H1 (cell line): ENCODE results near the gene PDIA2. TPM values are rescaled to one million over a fixed set of nuclear protein-coding genes. Genes with fewer than 3 reads are reported as not detected.

Experiments used
- CTCF ChIA-PET: fragments of 300-600 bp; sonication (Branson Sonifier 250); formaldehyde crosslinking; loops from one replicate; lab custom pipeline; 2021; ENCODE audit not compliant: partially characterized antibody; lab: Charles Lee
- POLR2A ChIA-PET: fragments of 300-600 bp; sonication (Branson Sonifier 250); formaldehyde crosslinking; loops from one replicate; lab custom pipeline; 2021; ENCODE audit warnings: inconsistent platforms; ENCODE audit not compliant: partially characterized antibody; lab: Charles Lee
- DNase-seq, 2 experiments: peaks; one replicate each; pipeline versions ENCODE4 v3.0.0 to v3.0.0-alpha.2; 2010 to 2022; ENCODE audit warnings: low spot score in 2 of 2, low read depth in 1 of 2, mixed read lengths in 1 of 2
- FAIRE-seq: peaks from 2 replicates; lab custom pipeline; 2011; peaks lifted over from hg19 to GRCh38; lab: Jason Lieb, UNC
- H2AFZ ChIP-seq: 2 replicates; pipeline ENCODE4 v1.8.1; 2012; ENCODE audit warnings: low read length, inconsistent platforms
- H2AK5ac ChIP-seq: 2 replicates; pipeline ENCODE4 v1.6.1; 2013; ENCODE audit warnings: low read depth, low read length
- H2BK120ac ChIP-seq: replicated peaks from 2 replicates; pipeline ENCODE3; 2013; ENCODE audit warnings: low read depth, low read length, inconsistent platforms
- H2BK12ac ChIP-seq: 2 replicates; pipeline ENCODE4 v1.6.1; 2013; ENCODE audit warnings: low read depth, low read length
- H2BK15ac ChIP-seq: 2 replicates; pipeline ENCODE4 v1.6.1; 2013; ENCODE audit warnings: low read length
- H2BK20ac ChIP-seq: 2 replicates; pipeline ENCODE4 v1.6.1; 2013; ENCODE audit warnings: low read length
- H2BK5ac ChIP-seq: 2 replicates; pipeline ENCODE4 v1.6.1; 2013; ENCODE audit warnings: low read depth, low read length
- H3K14ac ChIP-seq: 2 replicates; pipeline ENCODE4 v1.6.1; 2013; ENCODE audit warnings: inconsistent platforms; ENCODE audit not compliant: insufficient read length
- H3K18ac ChIP-seq: 2 replicates; pipeline ENCODE4 v1.6.1; 2013; ENCODE audit warnings: low read length; ENCODE audit errors: extremely low read depth
- H3K23ac ChIP-seq: 2 replicates; pipeline ENCODE4 v1.6.1; 2013; ENCODE audit warnings: inconsistent platforms; ENCODE audit not compliant: insufficient read length
- H3K23me2 ChIP-seq: 2 replicates; pipeline ENCODE4 v1.6.1; 2013; ENCODE audit warnings: low read depth, low read length
- H3K27ac ChIP-seq: 2 replicates; pipeline ENCODE4 v1.6.1; 2011; ENCODE audit warnings: low read depth, low read length, inconsistent platforms
- H3K27me3 ChIP-seq, 4 experiments: replicated peaks in 1 of 4; 1 replicate in 1 of 4; 2 replicates in 3 of 4; pipeline versions ENCODE4 v1.6.1 to v1.8.1; 2011 to 2013; ENCODE audit warnings: low read length in 3 of 4, mild to moderate bottlenecking in 3 of 4, inconsistent platforms in 2 of 4, mixed read lengths in 2 of 4, moderate library complexity in 1 of 4; ENCODE audit not compliant: control insufficient read depth in 3 of 4, insufficient read depth in 3 of 4; ENCODE audit errors: extremely low read depth in 1 of 4
- H3K36me3 ChIP-seq, 4 experiments: 2 replicates each; pipeline versions ENCODE4 v1.6.1 to v1.8.1; 2011 to 2013; ENCODE audit warnings: mild to moderate bottlenecking in 4 of 4, low read length in 3 of 4, moderate library complexity in 2 of 4, control low read depth in 1 of 4, inconsistent platforms in 1 of 4; ENCODE audit not compliant: insufficient read depth in 4 of 4, control insufficient read depth in 2 of 4
- H3K4ac ChIP-seq: replicated peaks from 2 replicates; pipeline ENCODE3; 2013; ENCODE audit warnings: low read length, low read depth, mixed read lengths, inconsistent platforms; ENCODE audit not compliant: insufficient read length
- H3K4me1 ChIP-seq, 4 experiments: replicated peaks in 1 of 4; 1 replicate in 1 of 4; 2 replicates in 3 of 4; pipeline versions ENCODE4 v1.6.1 to v1.8.1; 2011 to 2013; ENCODE audit warnings: low read length in 3 of 4, inconsistent platforms in 2 of 4, mixed read lengths in 1 of 4; ENCODE audit not compliant: insufficient read depth in 4 of 4, control insufficient read depth in 3 of 4
- H3K4me2 ChIP-seq, 2 experiments: 2 replicates each; pipeline versions ENCODE4 v1.6.1 to v1.8.1; 2011 to 2013; ENCODE audit warnings: low read depth in 2 of 2, low read length in 2 of 2, control low read depth in 1 of 2, inconsistent platforms in 1 of 2, mild to moderate bottlenecking in 1 of 2; ENCODE audit not compliant: insufficient read depth in 1 of 2
- H3K4me3 ChIP-seq, 4 experiments: fragments of 200-600, 300-600 bp in 1 of 4; sonication (generic), shearing (Covaris generic), sonication (Bioruptor Twin) in 1 of 4; 2 replicates each; pipeline versions ENCODE4 v1.5.1 to v1.8.1; 2011 to 2016; ENCODE audit warnings: low read length in 4 of 4, low read depth in 3 of 4, control low read depth in 2 of 4, inconsistent platforms in 2 of 4, mild to moderate bottlenecking in 2 of 4, mixed read lengths in 1 of 4, moderate library complexity in 1 of 4; ENCODE audit not compliant: insufficient read depth in 2 of 4; ENCODE audit errors: extremely low read depth in 1 of 4
- H3K56ac ChIP-seq: replicated peaks from 2 replicates; pipeline ENCODE3; 2013; ENCODE audit warnings: low read depth, mild to moderate bottlenecking, mixed read lengths, low read length, inconsistent platforms; ENCODE audit not compliant: insufficient read length
- H3K79me1 ChIP-seq: 2 replicates; pipeline ENCODE4 v1.6.1; 2013; ENCODE audit warnings: low read depth, low read length, control low read depth
- H3K79me2 ChIP-seq, 2 experiments: 2 replicates each; pipeline versions ENCODE4 v1.6.1 to v1.8.1; 2012 to 2013; ENCODE audit warnings: low read length in 2 of 2, mild to moderate bottlenecking in 2 of 2, inconsistent platforms in 1 of 2; ENCODE audit not compliant: insufficient read depth in 2 of 2, control insufficient read depth in 1 of 2
- H3K9ac ChIP-seq, 4 experiments: replicated peaks in 1 of 4; 1 replicate in 1 of 4; 2 replicates in 3 of 4; pipeline versions ENCODE4 v1.6.1 to v1.8.1; 2011 to 2013; ENCODE audit warnings: low read depth in 3 of 4, low read length in 3 of 4, control low read depth in 2 of 4, mild to moderate bottlenecking in 2 of 4, moderate library complexity in 2 of 4, inconsistent platforms in 1 of 4; ENCODE audit errors: extremely low read depth in 1 of 4
- H3K9me3 ChIP-seq, 2 experiments: 2 replicates each; pipeline versions ENCODE4 v1.6.1 to v1.8.1; 2012 to 2013; ENCODE audit warnings: mild to moderate bottlenecking in 2 of 2, moderate library complexity in 2 of 2, control low read depth in 1 of 2, inconsistent platforms in 1 of 2, low read depth in 1 of 2, low read length in 1 of 2, mixed read lengths in 1 of 2; ENCODE audit not compliant: insufficient read depth in 2 of 2
- H4K20me1 ChIP-seq, 2 experiments: replicated peaks in 1 of 2; 2 replicates each; pipeline versions ENCODE3 to v1.8.1; 2011 to 2013; ENCODE audit warnings: inconsistent platforms in 2 of 2, low read length in 2 of 2, mild to moderate bottlenecking in 1 of 2; ENCODE audit not compliant: insufficient read depth in 2 of 2, control insufficient read depth in 1 of 2
- H4K5ac ChIP-seq: 2 replicates; pipeline ENCODE4 v1.6.1; 2013; ENCODE audit warnings: low read length, low read depth, mixed read lengths, inconsistent platforms; ENCODE audit not compliant: insufficient read length
- H4K8ac ChIP-seq: 2 replicates; pipeline ENCODE4 v1.8.0; 2013; ENCODE audit warnings: mild to moderate bottlenecking, moderate library complexity, low read length, inconsistent platforms; ENCODE audit not compliant: insufficient read depth; ENCODE audit errors: extremely low read depth
- H4K91ac ChIP-seq: replicated peaks from 2 replicates; pipeline ENCODE3; 2013; ENCODE audit warnings: low read length, mixed read lengths, inconsistent platforms; ENCODE audit not compliant: insufficient read length
- BACH1 ChIP-seq: IDR thresholded peaks from 2 replicates; pipeline ENCODE4 v1.6.1; 2012; ENCODE audit warnings: low read length, improper control_type of control experiment
- BRCA1 ChIP-seq: IDR thresholded peaks from 2 replicates; pipeline ENCODE4 v1.6.1; 2012; ENCODE audit warnings: low read depth, low read length, improper control_type of control experiment
- GABPA ChIP-seq: IDR thresholded peaks from 2 replicates; pipeline ENCODE4 v1.6.1; 2011; ENCODE audit warnings: mild to moderate bottlenecking, low read length, moderate library complexity, borderline replicate concordance; ENCODE audit not compliant: insufficient read depth
- JUN ChIP-seq: IDR thresholded peaks from 2 replicates; pipeline ENCODE4 v1.6.1; 2011; ENCODE audit warnings: low read depth, mild to moderate bottlenecking, improper control_type of control experiment, low read length
- MAFK ChIP-seq: IDR thresholded peaks from 2 replicates; pipeline ENCODE4 v1.6.1; 2012; ENCODE audit warnings: low read depth, mild to moderate bottlenecking, improper control_type of control experiment, low read length
- RAD21 ChIP-seq, 2 experiments: IDR thresholded peaks in 1 of 2; conservative IDR thresholded peaks in 1 of 2; 2 replicates each; pipeline ENCODE4 v1.6.1; 2011; ENCODE audit warnings: low read depth in 2 of 2, low read length in 2 of 2, improper control_type of control experiment in 1 of 2, inconsistent platforms in 1 of 2, mild to moderate bottlenecking in 1 of 2, moderate library complexity in 1 of 2
- RBBP5 ChIP-seq: IDR thresholded peaks from 2 replicates; pipeline ENCODE4 v1.7.1; 2012; ENCODE audit warnings: low read depth, mild to moderate bottlenecking, inconsistent platforms, low read length, moderate library complexity, borderline replicate concordance
- SP1 ChIP-seq: IDR thresholded peaks from 2 replicates; pipeline ENCODE4 v1.6.1; 2011; ENCODE audit warnings: low read depth, low read length
- WGBS, 2 experiments: shearing (Covaris generic) in 1 of 2; methylation state at CpG; one replicate each; pipeline versions ENCODE4 v1.1.6 to v1.1.7; 2013 to 2015; ENCODE audit warnings: low lambda C conversion rate in 2 of 2, mixed read lengths in 2 of 2, inconsistent platforms in 1 of 2, low coverage in 1 of 2, missing lambda C conversion rate in 1 of 2; ENCODE audit not compliant: insufficient replicate concordance in 2 of 2, insufficient coverage in 1 of 2, insufficient read length in 1 of 2; ENCODE audit errors: extremely low coverage in 1 of 2, missing lambda C conversion rate in 1 of 2; 5-methylcytosine and 5-hydroxymethylcytosine counted together
- polyA plus RNA-seq, 7 experiments: library from polyadenylated mRNA; depleted of rRNA in 3 of 7; stranded (reverse) in 5 of 7; unstranded in 2 of 7; fragments of >200 nt in 5 of 7; fragments of 200-250 nt in 2 of 7; gene quantifications; 1 replicate in 5 of 7; 2 replicates in 1 of 7; 4 replicates in 1 of 7; pipeline versions ENCODE4 v1.2.1 to v1.2.3, GENCODE V29; 2011 to 2013; ENCODE audit warnings: missing spikeins in 2 of 7, mixed read lengths in 2 of 7
- total RNA-seq: library from RNA; stranded (reverse); fragmentation: NEBNext Ultra II Directional; extraction: Animal tissue kit (Norgen Biotek cat#: 25700); gene quantifications from 2 replicates; pipeline ENCODE4 v1.2.1, GENCODE V29; 2021
- TF ChIP-seq, protein P1 (sequence below), 3 experiments: IDR thresholded peaks; 1 replicate in 2 of 3; 2 replicates in 1 of 3; pipeline versions ENCODE4 v1.5.1 to v1.6.1; 2011; ENCODE audit warnings: low read length in 3 of 3, mild to moderate bottlenecking in 3 of 3, inconsistent platforms in 2 of 3, low read depth in 1 of 3, moderate library complexity in 1 of 3; ENCODE audit not compliant: insufficient read depth in 1 of 3; ENCODE audit errors: control extremely low read depth in 1 of 3
- TF ChIP-seq, protein P2 (sequence below): IDR thresholded peaks from 2 replicates; pipeline ENCODE4 v1.6.1; 2012; ENCODE audit warnings: inconsistent platforms

PDIA2 gene
- total and polyA plus RNA-seq, 2 of the 8 experiments (the other 6 are each of a cell fraction or from before 2014, with no cell fraction given): 0.34 to 0.50 TPM

GRCh38 chr16:314351-314750 is 31.4 kb downstream of the PDIA2 start:
- peaks cover 15% of the 10 kb centered on the region for H3K79me1 ChIP-seq
- H3K4me3 ChIP-seq: no peak overlapping the region
- peaks cover 14 to 27% of the 10 kb centered on the region in 2 experiments for H4K20me1 ChIP-seq
- no peaks in the 10 kb centered on the region for H3K23me2 ChIP-seq
- no peak for DNase-seq
- H2BK15ac ChIP-seq: no peak overlapping the region
- no peak overlapping the region for H3K9ac ChIP-seq
- POLR2A ChIA-PET: no interaction called here
- no peak overlapping the region for H3K14ac ChIP-seq
- H3K23ac ChIP-seq: no peak overlapping the region
- H4K5ac ChIP-seq: no peak overlapping the region
- 97% methylated on average over 16 of the region's 16 CpGs; no CpG with 5 or more reads in 1 of the 2 experiments for WGBS, 2 experiments
- no peak overlapping the region for H3K27ac ChIP-seq
- peaks cover 4 to 10% (median 7%) of the 10 kb centered on the region in 4 experiments; a peak in 7 of 8 replicates for H3K36me3 ChIP-seq
- peaks cover 0 to 9% (median 6%) of the 10 kb centered on the region in 4 experiments; a peak in 6 of 7 replicates for H3K4me1 ChIP-seq
- H3K56ac ChIP-seq: no peak overlapping the region
- H3K79me2 ChIP-seq: peaks cover 0 to 34% of the 10 kb centered on the region in 2 experiments; a peak in 1 of 4 replicates
- no peak overlapping the region for H4K8ac ChIP-seq
- H3K9me3 ChIP-seq: no peaks in the 10 kb centered on the region
- no peak overlapping the region for H2BK5ac ChIP-seq
- H4K91ac ChIP-seq: no peak overlapping the region
- H2BK120ac ChIP-seq: no peak overlapping the region
- no peak overlapping the region for H2BK12ac ChIP-seq
- no peak for FAIRE-seq
- H3K18ac ChIP-seq: no peak overlapping the region
- no peaks in the 10 kb centered on the region for H3K27me3 ChIP-seq
- H2BK20ac ChIP-seq: no peak overlapping the region
- H2AK5ac ChIP-seq: no peak overlapping the region
- no peak overlapping the region for H3K4me2 ChIP-seq
- CTCF ChIA-PET: interaction anchor here (0.7 to 1.5 kb wide), 3 partner anchors 10 to 16 kb away, joined by 3 to 5 read pairs (median 4); no protein-coding TSS in a partner anchor
- H3K4ac ChIP-seq: no peak overlapping the region
- H2AFZ ChIP-seq: no peak overlapping the region
- TF ChIP-seq GABPA (no peak), RBBP5 (no peak), BRCA1 (no peak), MAFK (no peak), SP1 (no peak), BACH1 (no peak), JUN (no peak), RAD21 (IDR thresholded peaks at IDR 0.05 in 1 of 2, conservative IDR thresholded peaks at IDR 0.05 in 1 of 2; ENCODE audit: low read depth in 2 of 2, low read length in 2 of 2) (no peak)
- TF ChIP-seq, protein P1, sequence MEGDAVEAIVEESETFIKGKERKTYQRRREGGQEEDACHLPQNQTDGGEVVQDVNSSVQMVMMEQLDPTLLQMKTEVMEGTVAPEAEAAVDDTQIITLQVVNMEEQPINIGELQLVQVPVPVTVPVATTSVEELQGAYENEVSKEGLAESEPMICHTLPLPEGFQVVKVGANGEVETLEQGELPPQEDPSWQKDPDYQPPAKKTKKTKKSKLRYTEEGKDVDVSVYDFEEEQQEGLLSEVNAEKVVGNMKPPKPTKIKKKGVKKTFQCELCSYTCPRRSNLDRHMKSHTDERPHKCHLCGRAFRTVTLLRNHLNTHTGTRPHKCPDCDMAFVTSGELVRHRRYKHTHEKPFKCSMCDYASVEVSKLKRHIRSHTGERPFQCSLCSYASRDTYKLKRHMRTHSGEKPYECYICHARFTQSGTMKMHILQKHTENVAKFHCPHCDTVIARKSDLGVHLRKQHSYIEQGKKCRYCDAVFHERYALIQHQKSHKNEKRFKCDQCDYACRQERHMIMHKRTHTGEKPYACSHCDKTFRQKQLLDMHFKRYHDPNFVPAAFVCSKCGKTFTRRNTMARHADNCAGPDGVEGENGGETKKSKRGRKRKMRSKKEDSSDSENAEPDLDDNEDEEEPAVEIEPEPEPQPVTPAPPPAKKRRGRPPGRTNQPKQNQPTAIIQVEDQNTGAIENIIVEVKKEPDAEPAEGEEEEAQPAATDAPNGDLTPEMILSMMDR (IDR thresholded peaks at IDR 0.05; ENCODE audit: control extremely low read depth in 1 of 3, insufficient read depth in 1 of 3, low read depth in 1 of 3, low read length in 3 of 3): no peak
- TF ChIP-seq, protein P2, sequence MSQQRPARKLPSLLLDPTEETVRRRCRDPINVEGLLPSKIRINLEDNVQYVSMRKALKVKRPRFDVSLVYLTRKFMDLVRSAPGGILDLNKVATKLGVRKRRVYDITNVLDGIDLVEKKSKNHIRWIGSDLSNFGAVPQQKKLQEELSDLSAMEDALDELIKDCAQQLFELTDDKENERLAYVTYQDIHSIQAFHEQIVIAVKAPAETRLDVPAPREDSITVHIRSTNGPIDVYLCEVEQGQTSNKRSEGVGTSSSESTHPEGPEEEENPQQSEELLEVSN: no peak
